ENCODE data around the gene SLC4A3. TPM values are rescaled to one million over a fixed set of nuclear protein-coding genes. Genes with fewer than 3 reads are reported as not detected.
"Not testable (repeated sequence)": the region's sequence is repeated elsewhere in the genome, so short reads cannot be mapped to it uniquely, and the experiment has no call there.

The SLC4A3 gene
- total RNA-seq, 2 donors from 2014 or later: not detected

GRCh38 chr2:219641390-219642068, 14.1 kb downstream of the SLC4A3 start:
- no peak overlapping the region for H3K27ac Mint-ChIP-seq

GRCh38 chr2:219642069-219642454, 14.6 kb downstream of the SLC4A3 start:
- Mint-ChIP-seq H3K27ac (no peak overlapping the region), H3K36me3 (ENCODE audit: insufficient read depth in 2 of 2) (no peaks in the 10 kb centered on the region), H3K4me3 (no peak overlapping the region), H3K4me1 (ENCODE audit: low read depth) (peaks cover 13% of the 10 kb centered on the region), H3K27me3 (ENCODE audit: low read depth) (peaks cover 8% of the 10 kb centered on the region), H3K9me3 (no peaks in the 10 kb centered on the region)
- no peak for DNase-seq
- ATAC-seq (replicated peaks in 1 of 2): no peak

More at GRCh38 chr2:219641390-219642068, 14.1 kb downstream of the SLC4A3 start:
- Mint-ChIP-seq H3K36me3 (ENCODE audit: insufficient read depth in 2 of 2) (no peaks in the 10 kb centered on the region), H3K9me3 (no peaks in the 10 kb centered on the region), H3K4me1 (ENCODE audit: low read depth) (peaks cover 13% of the 10 kb centered on the region), H3K4me3 (no peak overlapping the region), H3K27me3 (ENCODE audit: low read depth) (peaks cover 8% of the 10 kb centered on the region)
- ATAC-seq (replicated peaks in 1 of 2): no peak
- DNase-seq: no peak

GRCh38 chr2:219642465-219643083, 15.1 kb downstream of the SLC4A3 start:
- Mint-ChIP-seq H3K27me3 (ENCODE audit: low read depth) (peaks cover 8% of the 10 kb centered on the region), H3K36me3 (ENCODE audit: insufficient read depth in 2 of 2) (no peaks in the 10 kb centered on the region), H3K4me3 (no peak overlapping the region), H3K27ac (no peak overlapping the region), H3K4me1 (ENCODE audit: low read depth) (peaks cover 13% of the 10 kb centered on the region), H3K9me3 (no peaks in the 10 kb centered on the region)
- ATAC-seq (replicated peaks in 1 of 2) (peak; percentile 98 to 99), DNase-seq (peak; percentile 89 to 94)

GRCh38 chr2:219643084-219643473, 15.6 kb downstream of the SLC4A3 start:
- H3K4me3 Mint-ChIP-seq: no peak overlapping the region

GRCh38 chr2:219643788-219644398, 16.5 kb downstream of the SLC4A3 start:
- no peaks in the 10 kb centered on the region for H3K36me3 Mint-ChIP-seq (ENCODE audit: insufficient read depth in 2 of 2)
- peaks cover 8% of the 10 kb centered on the region for H3K27me3 Mint-ChIP-seq (ENCODE audit: low read depth)
- no peak for ATAC-seq (replicated peaks in 1 of 2)
- peaks cover 13% of the 10 kb centered on the region for H3K4me1 Mint-ChIP-seq (ENCODE audit: low read depth)
- H3K4me3 Mint-ChIP-seq: no peak overlapping the region
- no peaks in the 10 kb centered on the region for H3K9me3 Mint-ChIP-seq
- DNase-seq: no peak
- H3K27ac Mint-ChIP-seq: no peak overlapping the region

More at GRCh38 chr2:219643084-219643473, 15.6 kb downstream of the SLC4A3 start:
- H3K4me1 Mint-ChIP-seq (ENCODE audit: low read depth): peaks cover 13% of the 10 kb centered on the region
- no peaks in the 10 kb centered on the region for H3K9me3 Mint-ChIP-seq
- ATAC-seq (replicated peaks in 1 of 2) (no peak), DNase-seq (no peak)
- no peaks in the 10 kb centered on the region for H3K36me3 Mint-ChIP-seq (ENCODE audit: insufficient read depth in 2 of 2)
- peaks cover 8% of the 10 kb centered on the region for H3K27me3 Mint-ChIP-seq (ENCODE audit: low read depth)
- H3K27ac Mint-ChIP-seq: no peak overlapping the region

GRCh38 chr2:219644801-219645480, 17.5 kb downstream of the SLC4A3 start:
- Mint-ChIP-seq H3K36me3 (ENCODE audit: insufficient read depth in 2 of 2) (no peaks in the 10 kb centered on the region), H3K4me3 (no peak overlapping the region), H3K27me3 (ENCODE audit: low read depth) (peaks cover 8% of the 10 kb centered on the region), H3K9me3 (no peaks in the 10 kb centered on the region), H3K4me1 (ENCODE audit: low read depth) (peaks cover 13% of the 10 kb centered on the region), H3K27ac (no peak overlapping the region)
- ATAC-seq (replicated peaks in 1 of 2) (no peak), DNase-seq (no peak)

GRCh38 chr2:219645631-219646527, 18.4 kb downstream of the SLC4A3 start:
- Mint-ChIP-seq H3K27ac (no peak overlapping the region), H3K4me3 (no peak overlapping the region), H3K36me3 (ENCODE audit: insufficient read depth in 2 of 2) (no peaks in the 10 kb centered on the region), H3K4me1 (ENCODE audit: low read depth) (peaks cover 13% of the 10 kb centered on the region), H3K9me3 (no peaks in the 10 kb centered on the region), H3K27me3 (ENCODE audit: low read depth) (peaks cover 8% of the 10 kb centered on the region)
- ATAC-seq (replicated peaks in 1 of 2) (no peak), DNase-seq (no peak)

- ATAC-seq (replicated peaks in 1 of 2): no peak
- peaks cover 15% of the 10 kb centered on the region for H3K27me3 Mint-ChIP-seq (ENCODE audit: low read depth)
Observed at GRCh38 chr2:219648176-219648575, 20.7 kb downstream of the SLC4A3 start.

GRCh38 chr2:219648963-219649362, 21.5 kb downstream of the SLC4A3 start:
- no peaks in the 10 kb centered on the region for H3K9me3 Mint-ChIP-seq
- H3K4me1 Mint-ChIP-seq (ENCODE audit: low read depth): no peaks in the 10 kb centered on the region
- ATAC-seq (replicated peaks in 1 of 2) (no peak), DNase-seq (no peak)
- H3K27ac Mint-ChIP-seq: no peak overlapping the region
- no peaks in the 10 kb centered on the region for H3K36me3 Mint-ChIP-seq (ENCODE audit: insufficient read depth in 2 of 2)
- peaks cover 15% of the 10 kb centered on the region for H3K27me3 Mint-ChIP-seq (ENCODE audit: low read depth)
- no peak overlapping the region for H3K4me3 Mint-ChIP-seq

More at GRCh38 chr2:219648176-219648575, 20.7 kb downstream of the SLC4A3 start:
- Mint-ChIP-seq H3K36me3 (ENCODE audit: insufficient read depth in 2 of 2) (no peaks in the 10 kb centered on the region), H3K27ac (no peak overlapping the region), H3K4me3 (no peak overlapping the region), H3K4me1 (ENCODE audit: low read depth) (no peaks in the 10 kb centered on the region), H3K9me3 (no peaks in the 10 kb centered on the region)
- DNase-seq: no peak

GRCh38 chr2:219650426-219651248, 23.2 kb downstream of the SLC4A3 start:
- ATAC-seq (replicated peaks in 1 of 2) (no peak), DNase-seq (no peak)
- Mint-ChIP-seq H3K27me3 (ENCODE audit: low read depth) (peaks cover 9% of the 10 kb centered on the region), H3K4me1 (ENCODE audit: low read depth) (no peaks in the 10 kb centered on the region), H3K4me3 (no peak overlapping the region), H3K27ac (no peak overlapping the region), H3K9me3 (no peaks in the 10 kb centered on the region), H3K36me3 (ENCODE audit: insufficient read depth in 2 of 2) (no peaks in the 10 kb centered on the region)

- H3K9me3 Mint-ChIP-seq; ATAC-seq (replicated peaks in 1 of 2); H3K4me3 Mint-ChIP-seq; H3K27ac Mint-ChIP-seq; H3K36me3 Mint-ChIP-seq (ENCODE audit: insufficient read depth in 2 of 2); H3K4me1 Mint-ChIP-seq (ENCODE audit: low read depth); DNase-seq: not testable (repeated sequence)
- H3K27me3 Mint-ChIP-seq (ENCODE audit: low read depth): peaks cover 14% of the 10 kb centered on the region
Observed at GRCh38 chr2:219651656-219652055, 24.2 kb downstream of the SLC4A3 start.

- H3K27me3 Mint-ChIP-seq (ENCODE audit: low read depth): peaks cover 55% of the 10 kb centered on the region
- DNase-seq (no peak), ATAC-seq (replicated peaks in 1 of 2) (no peak)
- no peaks in the 10 kb centered on the region for H3K36me3 Mint-ChIP-seq (ENCODE audit: insufficient read depth in 2 of 2)
- H3K4me3 Mint-ChIP-seq: no peak overlapping the region
- H3K4me1 Mint-ChIP-seq (ENCODE audit: low read depth): peaks cover 6% of the 10 kb centered on the region
- H3K27ac Mint-ChIP-seq: no peak overlapping the region
- peaks cover 0 to 2% of the 10 kb centered on the region in 2 donors for H3K9me3 Mint-ChIP-seq
Observed at GRCh38 chr2:219656526-219656925, 29.1 kb downstream of the SLC4A3 start.
